CD4-positive, alpha-beta T cell treated with Interleukin-4 for 1 hour (primary cell): ENCODE data around the gene PDLIM7.

ENCODE experiments used
- DNase-seq, 2 donors: peaks; one replicate each; pipeline ENCODE4 v3.0.0-alpha.2; 2020 to 2022

PDLIM7 gene

GRCh38 chr5:177472460-177473442 is 24.7 kb downstream of the PDLIM7 start:
- peak; percentile 61 to 62 for DNase-seq

- peak in 1 of 2 donors; percentile 30 for DNase-seq
Measured at GRCh38 chr5:177471610-177472356, 25.6 kb downstream of the PDLIM7 start.

- DNase-seq = no peak
Measured at GRCh38 chr5:177470759-177471536, 26.5 kb downstream of the PDLIM7 start.

GRCh38 chr5:177469750-177470525 is 27.5 kb downstream of the PDLIM7 start:
- DNase-seq = no peak

GRCh38 chr5:177468685-177469628 is 28.4 kb downstream of the PDLIM7 start:
- DNase-seq = no peak

GRCh38 chr5:177468329-177468684 is 29.1 kb downstream of the PDLIM7 start:
- DNase-seq = no peak

- DNase-seq = no peak
Measured at GRCh38 chr5:177467436-177467835, 30.0 kb downstream of the PDLIM7 start.

GRCh38 chr5:177466861-177467260 is 30.5 kb downstream of the PDLIM7 start:
- no peak for DNase-seq

GRCh38 chr5:177465044-177465443 is 32.4 kb downstream of the PDLIM7 start:
- no peak for DNase-seq

GRCh38 chr5:177462021-177462670 is 35.3 kb downstream of the PDLIM7 start:
- DNase-seq = peak in 1 of 2 donors; percentile 56

- DNase-seq = no peak
Measured at GRCh38 chr5:177459819-177460628, 37.4 kb downstream of the PDLIM7 start.

- no peak for DNase-seq
Measured at GRCh38 chr5:177459357-177459756, 38.0 kb downstream of the PDLIM7 start.

- DNase-seq = no peak
Measured at GRCh38 chr5:177458912-177459350, 38.5 kb downstream of the PDLIM7 start.

GRCh38 chr5:177457852-177458681 is 39.3 kb downstream of the PDLIM7 start:
- DNase-seq = no peak

- peak; percentile 79 to 88 for DNase-seq
Measured at GRCh38 chr5:177456976-177457851, 40.2 kb downstream of the PDLIM7 start.

GRCh38 chr5:177456591-177456964 is 40.8 kb downstream of the PDLIM7 start:
- no peak for DNase-seq
